Kidney epithelial cell (primary cell): ENCODE data around the gene LRP5. TPM values are rescaled to one million over a fixed set of nuclear protein-coding genes. Genes with fewer than 3 reads are reported as not detected.
"Not testable (repeated sequence)": the region's sequence is repeated elsewhere in the genome, so short reads cannot be mapped to it uniquely, and the experiment has no call there.

Experiments
- DNase-seq: peaks from one replicate; pipeline ENCODE4 v3.0.0-alpha.2; 2010; ENCODE audit warnings: low read depth
- H3K27me3 ChIP-seq: 2 replicates; pipeline ENCODE4 v1.6.0; 2011; ENCODE audit warnings: low read length; ENCODE audit not compliant: control insufficient read depth, insufficient read depth
- H3K36me3 ChIP-seq: 2 replicates; pipeline ENCODE4 v1.5.1; 2011; ENCODE audit warnings: low read length; ENCODE audit not compliant: control insufficient read depth, insufficient read depth
- H3K4me3 ChIP-seq: 2 replicates; pipeline ENCODE4 v1.5.1; 2011; ENCODE audit warnings: low read depth, mild to moderate bottlenecking, control low read depth, low read length
- CTCF ChIP-seq: IDR thresholded peaks from 2 replicates; pipeline ENCODE4 v1.5.1; 2011; ENCODE audit warnings: mild to moderate bottlenecking, moderate library complexity, low read length, control low read depth, inconsistent platforms; ENCODE audit not compliant: insufficient read depth, poor library complexity, severe bottlenecking
- total RNA-seq: library from RNA; depleted of rRNA; stranded (reverse); fragments of >200 nt; gene quantifications from 2 replicates; pipeline ENCODE4 v1.2.3, GENCODE V29; 2015

LRP5 gene
- total RNA-seq, 1 donor from 2014 or later, result 31.6 TPM

- no peak for TF ChIP-seq CTCF
- Histone ChIP-seq H3K36me3 (no peaks in the 10 kb centered on the region), H3K4me3 (no peak overlapping the region), H3K27me3 (no peaks in the 10 kb centered on the region)
- DNase-seq, result no peak
These were observed 161.3 kb downstream of the LRP5 start for GRCh38 chr11:68473693-68474092.

GRCh38 chr11:68475626-68476025 is 163.2 kb downstream of the LRP5 start:
- DNase-seq, H3K4me3 ChIP-seq, H3K27me3 ChIP-seq, H3K36me3 ChIP-seq: not testable (repeated sequence)

- no peak for TF ChIP-seq CTCF
- no peak for DNase-seq
- Histone ChIP-seq H3K36me3 (no peaks in the 10 kb centered on the region), H3K27me3 (no peaks in the 10 kb centered on the region), H3K4me3 (no peak overlapping the region)
These were observed 167.0 kb downstream of the LRP5 start for GRCh38 chr11:68479390-68479789.

GRCh38 chr11:68480193-68480592 is 167.8 kb downstream of the LRP5 start:
- no peak for TF ChIP-seq CTCF
- no peak for DNase-seq
- no peaks in the 10 kb centered on the region for H3K36me3 ChIP-seq
- H3K27me3 ChIP-seq, result no peaks in the 10 kb centered on the region
- H3K4me3 ChIP-seq, result no peak overlapping the region

- DNase-seq, result no peak
- Histone ChIP-seq H3K4me3 (no peak overlapping the region), H3K36me3 (no peaks in the 10 kb centered on the region), H3K27me3 (no peaks in the 10 kb centered on the region)
- TF ChIP-seq CTCF, result no peak
These were observed 168.6 kb downstream of the LRP5 start for GRCh38 chr11:68480852-68481510.

GRCh38 chr11:68481579-68482240 is 169.3 kb downstream of the LRP5 start:
- TF ChIP-seq CTCF, result no peak
- Histone ChIP-seq H3K27me3 (no peaks in the 10 kb centered on the region), H3K36me3 (no peaks in the 10 kb centered on the region), H3K4me3 (no peak overlapping the region)
- DNase-seq, result no peak
